C4-2B (cell line): ENCODE results near the gene SLC22A2.

Experiments
- CTCF ChIP-seq: fragments of 450-650 bp; conservative IDR thresholded peaks from 2 replicates; pipeline ENCODE4 v1.5.1; 2017; ENCODE audit warnings: mild to moderate bottlenecking
- ZFX ChIP-seq: fragments of 450-650 bp; IDR thresholded peaks from 2 replicates; pipeline ENCODE4 v1.6.1; 2017

- no peak for TF ChIP-seq CTCF
- TF ChIP-seq ZFX: no peak
Observed at GRCh38 chr6:160238761-160239751, 19.6 kb downstream of the SLC22A2 start.
